HepG2 (cell line): ENCODE data around the gene RIPOR3. TPM values are rescaled to one million over a fixed set of nuclear protein-coding genes. Genes with fewer than 3 reads are reported as not detected.

ENCODE experiments used
- ATAC-seq: fragments of 200-7000 bp; cut with Tn5 transposase; 3 replicates; pipeline ENCODE4 v1.9.1; 2020; ENCODE audit warnings: mild to moderate bottlenecking, moderate library complexity
- BruUV-seq: library from RNA; stranded (reverse); fragments of 400-500 nt; replicated peaks from 2 replicates; lab custom pipeline; 2021; lab: Mats Ljungman, UMichigan
- CTCF ChIA-PET: fragments of 300-600 bp; formaldehyde crosslinking; extraction: SDS; loops from one replicate; lab custom pipeline; 2021; ENCODE audit warnings: low total read pairs, inconsistent platforms, low intra/inter-chr PET ratio; lab: Yijun Ruan, JAX
- POLR2A ChIA-PET: fragments of 350-600 bp; sonication (Branson Sonifier 250); formaldehyde crosslinking; loops from one replicate; lab custom pipeline; 2020; ENCODE audit warnings: antibody characterized with exemption, inconsistent platforms; lab: Yijun Ruan, JAX
- DNase-seq: peaks from one replicate; pipeline ENCODE4 v3.0.0-alpha.2; 2015; ENCODE audit warnings: low spot score
- FAIRE-seq: peaks from 3 replicates; lab custom pipeline; 2011; peaks lifted over from hg19 to GRCh38; lab: Jason Lieb, UNC
- H2AFZ ChIP-seq: one replicate; pipeline ENCODE4 v1.6.1; 2011; ENCODE audit warnings: low read length, inconsistent platforms
- H3K27ac ChIP-seq: fragments of 300-600 bp; 3 replicates; pipeline ENCODE4 v1.8.0; 2011; ENCODE audit warnings: mixed run types, mild to moderate bottlenecking, mixed read lengths, low read length, inconsistent platforms; ENCODE audit not compliant: insufficient read depth; ENCODE audit errors: extremely low read length
- H3K27me3 ChIP-seq, 2 experiments: fragments of 200-600 bp in 1 of 2; 2 replicates in 1 of 2; 3 replicates in 1 of 2; pipeline versions ENCODE4 v1.6.0 to v1.8.0; 2011; ENCODE audit warnings: low read length in 2 of 2, mild to moderate bottlenecking in 2 of 2, moderate library complexity in 2 of 2, inconsistent platforms in 1 of 2; ENCODE audit not compliant: insufficient read depth in 2 of 2, control insufficient read depth in 1 of 2
- H3K36me3 ChIP-seq, 2 experiments: fragments of 200-600 bp in 1 of 2; replicated peaks in 1 of 2; 2 replicates in 1 of 2; 3 replicates in 1 of 2; pipeline versions ENCODE4 v1.5.1 to v1.8.0; 2011; ENCODE audit warnings: low read length in 2 of 2, inconsistent platforms in 1 of 2; ENCODE audit not compliant: insufficient read depth in 2 of 2, control insufficient read depth in 1 of 2
- H3K4me1 ChIP-seq: 2 replicates; pipeline ENCODE4 v1.5.1; 2012; ENCODE audit warnings: low read length, inconsistent platforms; ENCODE audit not compliant: insufficient read depth
- H3K4me2 ChIP-seq: 2 replicates; pipeline ENCODE4 v1.6.0; 2011; ENCODE audit warnings: low read depth, low read length, inconsistent platforms
- H3K4me3 ChIP-seq, 3 experiments: fragments of 200-600 bp in 1 of 3; sonication (generic), shearing (Covaris generic) in 1 of 3; replicated peaks in 1 of 3; 2 replicates each; pipeline ENCODE4 v1.5.1; 2011 to 2016; ENCODE audit warnings: low read length in 3 of 3, inconsistent platforms in 2 of 3, low read depth in 2 of 3, mild to moderate bottlenecking in 2 of 3, control low read depth in 1 of 3, mixed read lengths in 1 of 3; ENCODE audit not compliant: insufficient read depth in 1 of 3
- H3K79me2 ChIP-seq: one replicate; pipeline ENCODE4 v1.6.1; 2011; ENCODE audit warnings: low read length, inconsistent platforms; ENCODE audit not compliant: insufficient read depth
- H3K9ac ChIP-seq: 2 replicates; pipeline ENCODE4 v1.6.0; 2011; ENCODE audit warnings: mild to moderate bottlenecking, low read depth, low read length, inconsistent platforms; ENCODE audit not compliant: insufficient read depth
- H3K9me3 ChIP-seq: 2 replicates; pipeline ENCODE4 v1.5.1; 2012; ENCODE audit warnings: mild to moderate bottlenecking, low read length
- H4K20me1 ChIP-seq: 2 replicates; pipeline ENCODE4 v1.6.0; 2011; ENCODE audit warnings: inconsistent platforms, mild to moderate bottlenecking, low read length, moderate library complexity; ENCODE audit not compliant: insufficient read depth
- CENPT ChIP-seq: sonication (generic); formaldehyde crosslinking; IDR thresholded peaks from 2 replicates; pipeline ENCODE4 v1.8.0; 2022; ENCODE audit warnings: low read depth, mild to moderate bottlenecking, moderate library complexity, missing genetic modification reagents
- EP300 ChIP-seq, 3 experiments: sonication (generic) in 1 of 3; formaldehyde crosslinking in 1 of 3; IDR thresholded peaks; 2 replicates each; pipeline versions ENCODE4 v1.5.1 to v1.6.1; 2011 to 2020; ENCODE audit warnings: low read depth in 2 of 3, low read length in 2 of 3, borderline replicate concordance in 1 of 3, improper control_type of control experiment in 1 of 3, mild to moderate bottlenecking in 1 of 3, missing genetic modification reagents in 1 of 3, moderate library complexity in 1 of 3
- KAT8 ChIP-seq: IDR thresholded peaks from 2 replicates; pipeline ENCODE4 v1.6.1; 2016; ENCODE audit warnings: missing genetic modification reagents, missing compliant biosample characterization
- PHF8 ChIP-seq: sonication (generic); formaldehyde crosslinking; IDR thresholded peaks from 2 replicates; pipeline ENCODE4 v1.5.0; 2020; ENCODE audit warnings: missing genetic modification reagents
- PRPF4 ChIP-seq: fragments of 200-400 bp; formaldehyde crosslinking; IDR thresholded peaks from 2 replicates; pipeline ENCODE4 v1.6.1; 2016; ENCODE audit warnings: low read length, low read depth; ENCODE audit not compliant: poor library complexity, severe bottlenecking
- SMC3 ChIP-seq: IDR thresholded peaks from 2 replicates; pipeline ENCODE4 v1.6.1; 2011; ENCODE audit warnings: low read length, improper control_type of control experiment
- SP140L ChIP-seq: sonication (generic); formaldehyde crosslinking; IDR thresholded peaks from 2 replicates; pipeline ENCODE4 v1.4.0; 2020; ENCODE audit warnings: missing genetic modification reagents, borderline replicate concordance
- TARDBP ChIP-seq: sonication (generic); formaldehyde crosslinking; IDR thresholded peaks from 2 replicates; pipeline ENCODE4 v1.8.0; 2022; ENCODE audit warnings: mild to moderate bottlenecking, missing genetic modification reagents
- ZFP1 ChIP-seq: IDR thresholded peaks from 2 replicates; pipeline ENCODE4 v1.6.1; 2016
- ZNF367 ChIP-seq: sonication (generic); formaldehyde crosslinking; IDR thresholded peaks from 2 replicates; pipeline ENCODE4 v1.4.0; 2020; ENCODE audit warnings: missing genetic modification reagents, borderline replicate concordance
- ZNF614 ChIP-seq: IDR thresholded peaks from 2 replicates; pipeline ENCODE4 v1.6.1; 2018; ENCODE audit warnings: missing biosample characterization, missing genetic modification reagents, inconsistent platforms, borderline replicate concordance
- ZNF737 ChIP-seq: sonication (generic); formaldehyde crosslinking; IDR thresholded peaks from 2 replicates; pipeline ENCODE4 v1.5.0; 2020; ENCODE audit warnings: missing genetic modification reagents, mild to moderate bottlenecking, borderline replicate concordance
- ZNF772 ChIP-seq: sonication (generic); formaldehyde crosslinking; IDR thresholded peaks from 2 replicates; pipeline ENCODE4 v1.5.0; 2020; ENCODE audit warnings: mild to moderate bottlenecking, missing genetic modification reagents
- ZNF850 ChIP-seq: sonication (generic); formaldehyde crosslinking; conservative IDR thresholded peaks from 2 replicates; pipeline ENCODE4 v1.9.0; 2021; ENCODE audit warnings: mild to moderate bottlenecking, missing genetic modification reagents
- WGBS: methylation state at CpG from one replicate; pipeline ENCODE4 v1.1.6; 2017; ENCODE audit warnings: low lambda C conversion rate; 5-methylcytosine and 5-hydroxymethylcytosine counted together
- in situ Hi-C: cut with HindIII; loops from 2 replicates; pipeline ENCODE4 v1.10.0; 2017; ENCODE audit warnings: low pct_unique_long_range_greater_than_20kb; ENCODE audit not compliant: extremely low pct_ligation_motif_present
- intact Hi-C: fragments of 100-400 bp; cut with micrococcal nuclease; formaldehyde crosslinking; loops from one replicate; pipeline ENCODE4 v1.10.0; 2022; ENCODE audit not compliant: unreplicated experiment
- polyA plus RNA-seq, 8 experiments: library from polyadenylated mRNA; depleted of rRNA in 3 of 8; stranded (reverse) in 7 of 8; unstranded in 1 of 8; fragments of >200 nt; fragmentation: Illumina TruSeq in 4 of 8; extraction: Trizol in 4 of 8; gene quantifications; 2 replicates each; pipeline versions ENCODE4 v1.2.1 to v1.2.3, GENCODE V29; 2011 to 2016; ENCODE audit warnings: low read depth in 4 of 8, missing spikeins in 1 of 8, mixed read lengths in 1 of 8; ENCODE audit not compliant: insufficient read depth in 1 of 8
- total RNA-seq, 5 experiments: library from RNA; depleted of rRNA; stranded (reverse); fragments of >200 nt; fragmentation: Illumina TruSeq; extraction: Trizol; gene quantifications; 2 replicates each; pipeline ENCODE4 v1.2.3, GENCODE V29; 2016; ENCODE audit warnings: low read depth in 1 of 5
- TF ChIP-seq, protein P1 (sequence below): sonication (generic); formaldehyde crosslinking; IDR thresholded peaks from 2 replicates; pipeline ENCODE4 v1.5.0; 2020; ENCODE audit warnings: mild to moderate bottlenecking, missing genetic modification reagents
- TF ChIP-seq, protein P2 (sequence below): sonication (generic); formaldehyde crosslinking; IDR thresholded peaks from 2 replicates; pipeline ENCODE4 v1.4.0; 2020; ENCODE audit warnings: missing genetic modification reagents
- TF ChIP-seq, protein P3 (sequence below): sonication (generic); formaldehyde crosslinking; IDR thresholded peaks from 2 replicates; pipeline ENCODE4 v1.8.1; 2023; ENCODE audit warnings: mild to moderate bottlenecking, missing genetic modification reagents, borderline replicate concordance

RIPOR3 gene
- total and polyA plus RNA-seq, 2 of the 13 experiments (the other 11 are each of a cell fraction or from before 2014, with no cell fraction given): 0.18 TPM; not detected in 1

DNA sequence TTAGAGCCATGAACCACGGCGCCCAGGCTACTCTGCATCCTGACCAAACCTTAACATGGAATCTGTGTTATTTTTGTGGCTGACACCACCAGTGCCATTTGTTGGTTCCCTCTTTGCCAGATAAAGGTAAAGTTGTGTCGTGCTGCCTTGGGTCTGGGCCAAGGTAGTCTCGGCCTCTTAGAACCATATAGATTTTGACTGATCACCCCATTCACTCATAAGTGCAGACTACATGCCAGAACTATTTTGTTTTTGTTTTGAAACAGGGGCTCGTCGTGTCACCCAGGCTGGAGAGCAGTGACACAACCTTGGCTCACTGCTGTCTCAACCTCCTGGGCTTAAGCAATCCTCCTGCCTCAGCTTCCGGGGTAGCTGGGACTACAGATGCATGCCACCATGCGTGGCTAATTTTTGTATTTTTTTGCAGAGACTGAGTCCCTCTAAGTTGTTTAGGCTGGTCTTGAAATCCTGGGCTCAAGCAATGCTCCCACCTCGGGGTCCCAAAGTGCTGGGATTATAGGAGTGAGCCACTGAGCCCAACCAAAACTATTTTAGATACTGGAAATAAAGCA lies 19.2 kb upstream of the RIPOR3 start:
- Histone ChIP-seq H3K4me1 (peaks cover 47% of the 10 kb centered on the region), H3K36me3 (no peaks in the 10 kb centered on the region), H2AFZ (peak overlapping the region; percentile 47), H3K27me3 (peaks cover 0 to 2% of the 10 kb centered on the region in 2 experiments; a peak in 1 of 5 replicates), H3K9ac (peak overlapping the region; percentile 10; the same call in 1 of the 2 replicates), H3K79me2 (no peaks in the 10 kb centered on the region), H3K27ac (no peak overlapping the region), H3K4me3 (peak overlapping the region in 2 of 3 experiments; percentile 8 to 47; a peak in 4 of 6 replicates), H3K4me2 (peak overlapping the region; percentile 75), H4K20me1 (no peaks in the 10 kb centered on the region), H3K9me3 (no peaks in the 10 kb centered on the region)
- intact Hi-C loops (no loop called here), in situ Hi-C loops (no loop called here)
- no TSS peak for BruUV-seq
- ATAC-seq (peak; percentile 74), DNase-seq (peak; percentile 60), FAIRE-seq (peak; percentile 70)
- POLR2A ChIA-PET: interaction anchor here (1.3 to 2.1 kb wide), 2 partner anchors 19 to 34 kb away, joined by 3 to 16 read pairs; no protein-coding TSS in a partner anchor
- 9% methylated on average over 9 of the region's 9 CpGs for WGBS
- CTCF ChIA-PET: interaction anchor here (0.7 kb wide), 1 partner anchor 75 kb away, joined by 3 read pairs; no protein-coding TSS in a partner anchor
- TF ChIP-seq PRPF4: no peak
- TF ChIP-seq, protein P1, sequence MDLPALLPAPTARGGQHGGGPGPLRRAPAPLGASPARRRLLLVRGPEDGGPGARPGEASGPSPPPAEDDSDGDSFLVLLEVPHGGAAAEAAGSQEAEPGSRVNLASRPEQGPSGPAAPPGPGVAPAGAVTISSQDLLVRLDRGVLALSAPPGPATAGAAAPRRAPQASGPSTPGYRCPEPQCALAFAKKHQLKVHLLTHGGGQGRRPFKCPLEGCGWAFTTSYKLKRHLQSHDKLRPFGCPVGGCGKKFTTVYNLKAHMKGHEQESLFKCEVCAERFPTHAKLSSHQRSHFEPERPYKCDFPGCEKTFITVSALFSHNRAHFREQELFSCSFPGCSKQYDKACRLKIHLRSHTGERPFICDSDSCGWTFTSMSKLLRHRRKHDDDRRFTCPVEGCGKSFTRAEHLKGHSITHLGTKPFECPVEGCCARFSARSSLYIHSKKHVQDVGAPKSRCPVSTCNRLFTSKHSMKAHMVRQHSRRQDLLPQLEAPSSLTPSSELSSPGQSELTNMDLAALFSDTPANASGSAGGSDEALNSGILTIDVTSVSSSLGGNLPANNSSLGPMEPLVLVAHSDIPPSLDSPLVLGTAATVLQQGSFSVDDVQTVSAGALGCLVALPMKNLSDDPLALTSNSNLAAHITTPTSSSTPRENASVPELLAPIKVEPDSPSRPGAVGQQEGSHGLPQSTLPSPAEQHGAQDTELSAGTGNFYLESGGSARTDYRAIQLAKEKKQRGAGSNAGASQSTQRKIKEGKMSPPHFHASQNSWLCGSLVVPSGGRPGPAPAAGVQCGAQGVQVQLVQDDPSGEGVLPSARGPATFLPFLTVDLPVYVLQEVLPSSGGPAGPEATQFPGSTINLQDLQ (CRISPR knock-in tag): no peak
- no peak for TF ChIP-seq CENPT
- TF ChIP-seq ZNF850 (CRISPR knock-in tag): no peak
- TF ChIP-seq EP300 (IDR thresholded peaks at IDR 0.05; ENCODE audit: low read depth in 2 of 2, low read length in 2 of 2): no peak; a peak in 1 of 4 replicates
- TF ChIP-seq EP300 (CRISPR knock-in tag; IDR thresholded peaks at IDR 0.05; ENCODE audit: borderline replicate concordance): no peak
- TF ChIP-seq, protein P2, sequence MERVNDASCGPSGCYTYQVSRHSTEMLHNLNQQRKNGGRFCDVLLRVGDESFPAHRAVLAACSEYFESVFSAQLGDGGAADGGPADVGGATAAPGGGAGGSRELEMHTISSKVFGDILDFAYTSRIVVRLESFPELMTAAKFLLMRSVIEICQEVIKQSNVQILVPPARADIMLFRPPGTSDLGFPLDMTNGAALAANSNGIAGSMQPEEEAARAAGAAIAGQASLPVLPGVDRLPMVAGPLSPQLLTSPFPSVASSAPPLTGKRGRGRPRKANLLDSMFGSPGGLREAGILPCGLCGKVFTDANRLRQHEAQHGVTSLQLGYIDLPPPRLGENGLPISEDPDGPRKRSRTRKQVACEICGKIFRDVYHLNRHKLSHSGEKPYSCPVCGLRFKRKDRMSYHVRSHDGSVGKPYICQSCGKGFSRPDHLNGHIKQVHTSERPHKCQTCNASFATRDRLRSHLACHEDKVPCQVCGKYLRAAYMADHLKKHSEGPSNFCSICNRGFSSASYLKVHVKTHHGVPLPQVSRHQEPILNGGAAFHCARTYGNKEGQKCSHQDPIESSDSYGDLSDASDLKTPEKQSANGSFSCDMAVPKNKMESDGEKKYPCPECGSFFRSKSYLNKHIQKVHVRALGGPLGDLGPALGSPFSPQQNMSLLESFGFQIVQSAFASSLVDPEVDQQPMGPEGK: no peak
- no peak; the same call in 1 of the 2 replicates for TF ChIP-seq ZFP1 (CRISPR knock-in tag)
- TF ChIP-seq KAT8 (CRISPR knock-in tag): peak; percentile 60; the same call in 1 of the 2 replicates
- no peak for TF ChIP-seq ZNF737 (CRISPR knock-in tag)
- TF ChIP-seq, protein P3, sequence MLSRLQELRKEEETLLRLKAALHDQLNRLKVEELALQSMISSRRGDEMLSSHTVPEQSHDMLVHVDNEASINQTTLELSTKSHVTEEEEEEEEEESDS (CRISPR knock-in tag): no peak
- peak; percentile 36; the same call in 1 of the 2 replicates for TF ChIP-seq ZNF614
- 0 out of 2 replicates have a peak, but pooled peaks have one; percentile 39 for TF ChIP-seq ZNF367 (CRISPR knock-in tag)
- TF ChIP-seq ZNF772: 0 out of 2 replicates have a peak, but pooled peaks have one; percentile 34
- TF ChIP-seq SMC3: peak; percentile 1; the same call in 1 of the 2 replicates
- TF ChIP-seq TARDBP (CRISPR knock-in tag): 0 out of 2 replicates have a peak, but pooled peaks have one; percentile 38
- TF ChIP-seq SP140L (CRISPR knock-in tag): no peak
- no peak for TF ChIP-seq PHF8 (CRISPR knock-in tag)
